ENCODE measurements around the gene PLEKHA1. TPM values are rescaled to one million over a fixed set of nuclear protein-coding genes. Genes with fewer than 3 reads are reported as not detected.

The PLEKHA1 gene
- total and polyA plus RNA-seq, 2 donors (not counting 3 experiments of a cell fraction or from before 2014, with no cell fraction given) = 21.6 to 58.8 TPM

DNA sequence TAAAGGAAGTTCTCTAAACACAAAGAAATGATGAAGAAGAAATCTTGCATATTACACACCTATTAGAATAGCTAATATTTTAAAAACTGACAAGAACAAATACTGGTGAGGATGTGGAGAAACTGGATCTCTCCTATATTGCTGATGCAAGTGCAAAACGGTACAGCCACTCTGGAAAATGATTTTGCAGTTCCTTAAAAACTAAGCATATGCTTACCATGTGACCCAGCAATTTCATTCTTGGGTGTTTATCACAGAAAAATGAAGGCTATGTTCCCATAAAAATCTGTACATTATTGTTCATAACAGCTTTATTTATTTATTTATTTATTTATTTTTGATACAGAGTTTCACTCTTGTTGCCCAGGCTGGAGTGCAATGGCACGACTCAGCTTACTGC, 14.9 kb upstream of the PLEKHA1 start:
- DNase-seq (ENCODE audit: low read depth, low spot score) (no peak), FAIRE-seq (no peak)
- H3K4me3 ChIP-seq (replicated peaks in 1 of 3; ENCODE audit: insufficient read depth in 1 of 3, low read depth in 1 of 3, low read length in 3 of 3) = no peak overlapping the region
- dilution Hi-C loops (cut with MboI; ENCODE audit: extremely low pct_ligation_motif_present, low sequenced_read_pairs) (no loop called here), intact Hi-C loops (cut with micrococcal nuclease) (no loop called here)
- H3K9me1 ChIP-seq (replicated peaks; ENCODE audit: control insufficient read depth, extremely low read depth, insufficient read depth, low read length) = no peaks in the 10 kb centered on the region
- H2AFZ ChIP-seq (ENCODE audit: low read depth, low read length) = no peak overlapping the region
- no peaks in the 10 kb centered on the region for H3K9me3 ChIP-seq (replicated peaks; ENCODE audit: control insufficient read depth, insufficient read depth, low read length)
- H3K79me2 ChIP-seq (ENCODE audit: control insufficient read depth, insufficient read depth, low read length) = no peaks in the 10 kb centered on the region
- H3K36me3 ChIP-seq (ENCODE audit: control insufficient read depth in 2 of 2, extremely low read depth in 1 of 2, insufficient read depth in 2 of 2, low read length in 2 of 2) = no peaks in the 10 kb centered on the region
- CTCF ChIA-PET = interaction anchor here (0.9 to 1.5 kb wide), 2 partner anchors 10 to 17 kb away, joined by 3 to 7 read pairs; no protein-coding TSS in a partner anchor
- no peak overlapping the region for H3K27ac ChIP-seq (ENCODE audit: insufficient read depth, low read depth, low read length)
- TF ChIP-seq, protein P1, sequence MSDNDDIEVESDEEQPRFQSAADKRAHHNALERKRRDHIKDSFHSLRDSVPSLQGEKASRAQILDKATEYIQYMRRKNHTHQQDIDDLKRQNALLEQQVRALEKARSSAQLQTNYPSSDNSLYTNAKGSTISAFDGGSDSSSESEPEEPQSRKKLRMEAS (IDR thresholded peaks at IDR 0.05; ENCODE audit: insufficient read depth, insufficient read length) = no peak
- no peak for TF ChIP-seq POLR2A (IDR thresholded peaks at IDR 0.05; ENCODE audit: low read depth, low read length)
- H3K27me3 ChIP-seq (ENCODE audit: control insufficient read depth in 2 of 2, insufficient read depth in 2 of 2, low read length in 2 of 2) = peaks cover 0 to 7% of the 10 kb centered on the region in 2 experiments
- no peak overlapping the region for H3K9ac ChIP-seq (replicated peaks; ENCODE audit: extremely low read depth, insufficient read depth, low read length)
- no peak overlapping the region for H3K4me2 ChIP-seq (ENCODE audit: insufficient read depth, low read length)
- H4K20me1 ChIP-seq (replicated peaks; ENCODE audit: control insufficient read depth, extremely low read depth, insufficient read depth, low read length) = no peaks in the 10 kb centered on the region
- no peaks in the 10 kb centered on the region for H3K4me1 ChIP-seq (ENCODE audit: control insufficient read depth, extremely low read depth, insufficient read depth, low read length)
- POLR2A ChIA-PET = no interaction called here
- BruUV-seq (replicated peaks) = no TSS peak

DNA sequence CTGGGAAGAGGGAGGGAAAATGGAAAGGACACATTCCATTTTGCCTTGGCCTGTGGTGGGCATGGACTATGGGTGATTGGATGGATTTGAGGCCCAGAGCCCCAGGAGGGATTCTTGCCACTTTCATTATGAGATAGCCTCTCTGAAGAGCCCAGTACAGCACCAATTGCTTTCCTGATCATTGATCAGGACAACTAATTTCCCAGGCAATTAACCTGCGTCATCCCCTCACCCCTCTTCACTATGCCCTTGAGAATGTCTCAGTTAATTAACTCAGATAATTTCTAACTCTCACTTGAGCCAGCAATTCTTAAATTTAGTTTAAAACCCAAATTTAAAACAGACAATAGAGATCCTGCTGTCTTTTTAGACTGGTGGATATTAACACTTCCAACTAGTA, 13.5 kb upstream of the PLEKHA1 start:
- CTCF ChIA-PET = interaction anchor here (1.5 kb wide), 1 partner anchor 18 kb away, joined by 7 read pairs; no protein-coding TSS in a partner anchor
- Histone ChIP-seq H3K27ac (ENCODE audit: insufficient read depth, low read depth, low read length) (no peak overlapping the region), H3K9me3 (replicated peaks; ENCODE audit: control insufficient read depth, insufficient read depth, low read length) (no peaks in the 10 kb centered on the region), H2AFZ (ENCODE audit: low read depth, low read length) (no peak overlapping the region), H3K9ac (replicated peaks; ENCODE audit: extremely low read depth, insufficient read depth, low read length) (no peak overlapping the region), H3K36me3 (ENCODE audit: control insufficient read depth in 2 of 2, extremely low read depth in 1 of 2, insufficient read depth in 2 of 2, low read length in 2 of 2) (no peaks in the 10 kb centered on the region), H3K27me3 (ENCODE audit: control insufficient read depth in 2 of 2, insufficient read depth in 2 of 2, low read length in 2 of 2) (peaks cover under 1 to 7% of the 10 kb centered on the region in 2 experiments), H3K4me2 (ENCODE audit: insufficient read depth, low read length) (no peak overlapping the region), H3K4me1 (ENCODE audit: control insufficient read depth, extremely low read depth, insufficient read depth, low read length) (no peaks in the 10 kb centered on the region), H3K79me2 (ENCODE audit: control insufficient read depth, insufficient read depth, low read length) (no peaks in the 10 kb centered on the region), H4K20me1 (replicated peaks; ENCODE audit: control insufficient read depth, extremely low read depth, insufficient read depth, low read length) (no peaks in the 10 kb centered on the region), H3K9me1 (replicated peaks; ENCODE audit: control insufficient read depth, extremely low read depth, insufficient read depth, low read length) (no peaks in the 10 kb centered on the region), H3K4me3 (replicated peaks in 1 of 3; ENCODE audit: insufficient read depth in 1 of 3, low read depth in 1 of 3, low read length in 3 of 3) (no peak overlapping the region)
- no peak for DNase-seq (ENCODE audit: low read depth, low spot score)
- POLR2A ChIA-PET = no interaction called here
- TF ChIP-seq, protein P2, sequence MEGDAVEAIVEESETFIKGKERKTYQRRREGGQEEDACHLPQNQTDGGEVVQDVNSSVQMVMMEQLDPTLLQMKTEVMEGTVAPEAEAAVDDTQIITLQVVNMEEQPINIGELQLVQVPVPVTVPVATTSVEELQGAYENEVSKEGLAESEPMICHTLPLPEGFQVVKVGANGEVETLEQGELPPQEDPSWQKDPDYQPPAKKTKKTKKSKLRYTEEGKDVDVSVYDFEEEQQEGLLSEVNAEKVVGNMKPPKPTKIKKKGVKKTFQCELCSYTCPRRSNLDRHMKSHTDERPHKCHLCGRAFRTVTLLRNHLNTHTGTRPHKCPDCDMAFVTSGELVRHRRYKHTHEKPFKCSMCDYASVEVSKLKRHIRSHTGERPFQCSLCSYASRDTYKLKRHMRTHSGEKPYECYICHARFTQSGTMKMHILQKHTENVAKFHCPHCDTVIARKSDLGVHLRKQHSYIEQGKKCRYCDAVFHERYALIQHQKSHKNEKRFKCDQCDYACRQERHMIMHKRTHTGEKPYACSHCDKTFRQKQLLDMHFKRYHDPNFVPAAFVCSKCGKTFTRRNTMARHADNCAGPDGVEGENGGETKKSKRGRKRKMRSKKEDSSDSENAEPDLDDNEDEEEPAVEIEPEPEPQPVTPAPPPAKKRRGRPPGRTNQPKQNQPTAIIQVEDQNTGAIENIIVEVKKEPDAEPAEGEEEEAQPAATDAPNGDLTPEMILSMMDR (IDR thresholded peaks at IDR 0.05; ENCODE audit: extremely low read depth in 1 of 2, insufficient read depth in 1 of 2, low read depth in 1 of 2, low read length in 2 of 2) = no peak
- TF ChIP-seq FOS (IDR thresholded peaks at IDR 0.05; ENCODE audit: borderline replicate concordance, insufficient read depth, low read length) = no peak
- TF ChIP-seq GATA2 (IDR thresholded peaks at IDR 0.05; ENCODE audit: insufficient read depth, insufficient read length, low read depth, low read length) = no peak
- no peak for TF ChIP-seq POLR2A (IDR thresholded peaks at IDR 0.05; ENCODE audit: low read depth, low read length)
- no peak for TF ChIP-seq MYC (IDR thresholded peaks at IDR 0.05; ENCODE audit: low read depth, low read length)
- no peak for TF ChIP-seq EZH2 (IDR thresholded peaks at IDR 0.05; ENCODE audit: borderline replicate concordance, low read depth, low read length, severe bottlenecking)
- no peak for TF ChIP-seq POLR2AphosphoS5 (IDR thresholded peaks at IDR 0.05; ENCODE audit: insufficient read depth, low read depth, low read length)
- TF ChIP-seq, protein P1 (IDR thresholded peaks at IDR 0.05; ENCODE audit: insufficient read depth, insufficient read length) = no peak
- TF ChIP-seq JUN (IDR thresholded peaks at IDR 0.05; ENCODE audit: borderline replicate concordance, insufficient read depth, insufficient read length, low read depth) = no peak
- FAIRE-seq = no peak
- dilution Hi-C loops (cut with MboI; ENCODE audit: extremely low pct_ligation_motif_present, low sequenced_read_pairs) (no loop called here), intact Hi-C loops (cut with micrococcal nuclease) (no loop called here)
- no TSS peak for BruUV-seq (replicated peaks)
